DND-41 (cell line): ENCODE measurements around the gene MAP3K15.

Experiments
- ATAC-seq: fragments of 200-7000 bp; cut with Tn5 transposase; 3 replicates; pipeline ENCODE4 v1.9.1; 2021; ENCODE audit warnings: low read depth; ENCODE audit not compliant: insufficient read depth
- DNase-seq: peaks from one replicate; pipeline ENCODE4 v3.0.0-alpha.2; 2020
- H2AFZ ChIP-seq: 2 replicates; pipeline ENCODE4 v1.6.0; 2012; ENCODE audit warnings: low read depth, low read length
- H3K27ac ChIP-seq: 2 replicates; pipeline ENCODE4 v1.5.1; 2012; ENCODE audit warnings: low read length, inconsistent platforms
- H3K27me3 ChIP-seq: fragments of 200-600 bp; sonication (generic); 2 replicates; pipeline ENCODE4 v1.6.0; 2012; ENCODE audit warnings: low read length, mild to moderate bottlenecking, inconsistent platforms; ENCODE audit not compliant: insufficient read depth, poor library complexity
- H3K36me3 ChIP-seq: 2 replicates; pipeline ENCODE4 v1.5.1; 2012; ENCODE audit warnings: low read length, inconsistent platforms; ENCODE audit not compliant: insufficient read depth
- H3K4me1 ChIP-seq: 2 replicates; pipeline ENCODE4 v1.5.1; 2012; ENCODE audit warnings: mild to moderate bottlenecking, low read length; ENCODE audit not compliant: insufficient read depth
- H3K4me2 ChIP-seq: 2 replicates; pipeline ENCODE4 v1.6.0; 2012; ENCODE audit warnings: mild to moderate bottlenecking, moderate library complexity, low read length, inconsistent platforms; ENCODE audit not compliant: insufficient read depth
- H3K4me3 ChIP-seq, 2 experiments: fragments of 200-600 bp in 1 of 2; shearing (Covaris generic) in 1 of 2; 2 replicates each; pipeline ENCODE4 v1.5.1; 2012 to 2016; ENCODE audit warnings: inconsistent platforms in 2 of 2, low read length in 2 of 2, mild to moderate bottlenecking in 2 of 2, low read depth in 1 of 2, moderate library complexity in 1 of 2
- H3K79me2 ChIP-seq: 2 replicates; pipeline ENCODE4 v1.6.0; 2012; ENCODE audit warnings: low read length, inconsistent platforms; ENCODE audit not compliant: insufficient read depth
- H3K9ac ChIP-seq: 2 replicates; pipeline ENCODE4 v1.6.0; 2012; ENCODE audit warnings: low read depth, mild to moderate bottlenecking, inconsistent platforms, low read length, moderate library complexity
- H3K9me3 ChIP-seq: 2 replicates; pipeline ENCODE4 v1.5.1; 2012; ENCODE audit warnings: low read length, moderate library complexity, mild to moderate bottlenecking, inconsistent platforms; ENCODE audit not compliant: insufficient read depth, severe bottlenecking
- H4K20me1 ChIP-seq: 2 replicates; pipeline ENCODE4 v1.6.0; 2012; ENCODE audit warnings: low read length; ENCODE audit not compliant: insufficient read depth
- CTCF ChIP-seq: IDR thresholded peaks from 2 replicates; pipeline ENCODE4 v1.5.1; 2012; ENCODE audit warnings: borderline replicate concordance, low read length, moderate library complexity, mild to moderate bottlenecking; ENCODE audit not compliant: poor library complexity, severe bottlenecking; ENCODE audit errors: extremely low read depth
- EZH2 ChIP-seq: IDR thresholded peaks from 3 replicates; pipeline ENCODE4 v1.6.1; 2012; ENCODE audit warnings: borderline replicate concordance, low read depth, mild to moderate bottlenecking, moderate library complexity, low read length, inconsistent platforms; ENCODE audit not compliant: severe bottlenecking

MAP3K15 gene

GRCh38 chrX:19555683-19556082, 40.4 kb upstream of the MAP3K15 start:
- TF ChIP-seq EZH2 (no peak), CTCF (no peak)
- Histone ChIP-seq H3K9me3 (no peaks in the 10 kb centered on the region), H3K4me2 (no peak overlapping the region), H3K27ac (no peak overlapping the region), H3K27me3 (no peaks in the 10 kb centered on the region), H4K20me1 (no peaks in the 10 kb centered on the region), H3K4me1 (no peaks in the 10 kb centered on the region), H3K9ac (no peak overlapping the region), H2AFZ (no peak overlapping the region), H3K36me3 (peaks cover 4% of the 10 kb centered on the region; the same call in 1 of the 2 replicates), H3K4me3 (no peak overlapping the region), H3K79me2 (no peaks in the 10 kb centered on the region)
- DNase-seq = no peak
- no peak for ATAC-seq

GRCh38 chrX:19555236-19555635, 39.9 kb upstream of the MAP3K15 start:
- Histone ChIP-seq H3K9me3 (no peaks in the 10 kb centered on the region), H4K20me1 (no peaks in the 10 kb centered on the region), H2AFZ (no peak overlapping the region), H3K4me3 (no peak overlapping the region), H3K27ac (no peak overlapping the region), H3K4me1 (no peaks in the 10 kb centered on the region), H3K79me2 (no peaks in the 10 kb centered on the region), H3K27me3 (no peaks in the 10 kb centered on the region), H3K36me3 (peaks cover 4% of the 10 kb centered on the region; the same call in 1 of the 2 replicates), H3K9ac (no peak overlapping the region), H3K4me2 (no peak overlapping the region)
- no peak for DNase-seq
- no peak for TF ChIP-seq CTCF
- no peak for TF ChIP-seq EZH2
- no peak for ATAC-seq

- Histone ChIP-seq H4K20me1 (no peaks in the 10 kb centered on the region), H2AFZ (no peak overlapping the region), H3K4me3 (no peak overlapping the region), H3K9me3 (no peaks in the 10 kb centered on the region), H3K27ac (no peak overlapping the region), H3K9ac (no peak overlapping the region), H3K36me3 (peaks cover 7% of the 10 kb centered on the region; the same call in 1 of the 2 replicates), H3K27me3 (no peaks in the 10 kb centered on the region), H3K79me2 (no peaks in the 10 kb centered on the region), H3K4me2 (no peak overlapping the region), H3K4me1 (no peaks in the 10 kb centered on the region)
- ATAC-seq (no peak), DNase-seq (no peak)
- no peak for TF ChIP-seq EZH2
- TF ChIP-seq CTCF = no peak
These were observed 39.5 kb upstream of the MAP3K15 start for GRCh38 chrX:19554786-19555185.

GRCh38 chrX:19552793-19553192, 37.5 kb upstream of the MAP3K15 start:
- no peak for ATAC-seq
- DNase-seq = no peak
- no peak overlapping the region for H3K4me2 ChIP-seq
- no peaks in the 10 kb centered on the region for H3K4me1 ChIP-seq
- H4K20me1 ChIP-seq = no peaks in the 10 kb centered on the region
- no peak overlapping the region for H3K9ac ChIP-seq
- TF ChIP-seq EZH2 (no peak), CTCF (no peak)
- H3K27ac ChIP-seq = no peak overlapping the region; the same call in 1 of the 2 replicates
- no peaks in the 10 kb centered on the region for H3K79me2 ChIP-seq
- H2AFZ ChIP-seq = no peak overlapping the region
- H3K36me3 ChIP-seq = peaks cover 25% of the 10 kb centered on the region; the same call in 1 of the 2 replicates
- no peak overlapping the region for H3K4me3 ChIP-seq
- H3K27me3 ChIP-seq = no peaks in the 10 kb centered on the region
- no peaks in the 10 kb centered on the region for H3K9me3 ChIP-seq
